Lower leg skin (tissue), 3 donors: ENCODE measurements around the gene HABP2.

Source experiments
- CTCF ChIP-seq, 3 donors: fragments of 450-650 bp; IDR thresholded peaks; one replicate each; pipeline ENCODE4 v1.5.1; 2016; ENCODE audit warnings: antibody characterized with exemption in 3 of 3, mild to moderate bottlenecking in 3 of 3, moderate library complexity in 2 of 3
- POLR2A ChIP-seq, 2 donors: fragments of 450-650 bp; IDR thresholded peaks; one replicate each; pipeline ENCODE4 v1.6.1; 2016 to 2017; ENCODE audit warnings: antibody characterized with exemption in 2 of 2, mild to moderate bottlenecking in 1 of 2, moderate library complexity in 1 of 2

GRCh38 chr10:113613427-113613826 lies 60.6 kb downstream of the HABP2 start:
- TF ChIP-seq POLR2A (IDR thresholded peaks at IDR 0.05) (no peak), CTCF (IDR thresholded peaks at IDR 0.05) (no peak)
